ENCODE results near the gene HMGA1.

DNA sequence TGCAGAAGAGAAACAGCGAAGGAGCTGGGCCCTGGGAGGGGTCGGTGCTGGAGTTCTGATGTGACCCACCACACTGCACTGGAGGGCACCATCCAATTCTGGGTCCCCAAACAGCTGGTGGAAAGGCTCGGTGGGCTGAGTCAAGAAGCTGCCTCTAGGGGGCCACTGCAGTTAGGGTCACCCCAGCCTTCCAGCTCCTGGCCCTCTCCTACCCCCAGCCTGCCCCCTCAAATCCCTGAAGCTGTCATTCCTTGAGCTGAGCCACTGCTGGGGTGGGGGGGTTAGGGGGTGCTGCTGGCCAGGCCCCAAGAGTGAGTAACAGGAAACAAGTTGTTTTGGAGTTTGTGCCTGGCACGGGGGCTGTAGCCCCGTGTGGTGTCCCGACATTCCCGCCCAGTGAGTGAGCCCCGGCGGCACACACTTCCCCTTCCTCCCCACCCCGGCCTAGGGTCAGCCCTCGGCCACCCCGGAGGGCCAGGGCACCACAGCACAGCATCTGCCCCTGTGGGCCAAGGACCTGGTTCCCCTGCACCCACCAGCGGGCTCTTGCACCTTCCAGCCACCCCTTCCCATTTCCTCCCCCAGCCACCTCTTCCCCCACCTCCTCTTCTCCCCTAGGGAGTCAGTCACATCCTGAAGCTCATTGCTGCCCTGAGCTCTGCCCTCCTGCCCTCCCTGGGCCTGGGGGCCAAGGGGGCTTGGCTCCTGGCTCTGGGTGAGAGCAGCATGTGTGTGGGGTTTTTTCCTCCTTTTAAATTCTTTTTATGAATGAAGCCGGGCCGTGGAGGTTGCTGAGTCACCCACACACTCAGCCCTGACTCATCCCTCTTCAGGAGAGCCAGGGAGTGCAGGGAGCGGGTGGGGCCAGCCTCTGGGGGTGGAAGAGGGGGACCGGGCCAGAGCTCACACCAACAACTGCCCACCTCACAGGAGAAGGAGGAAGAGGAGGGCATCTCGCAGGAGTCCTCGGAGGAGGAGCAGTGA, 7.5 kb downstream of the HMGA1 start:
- TF ChIP-seq, protein P1, sequence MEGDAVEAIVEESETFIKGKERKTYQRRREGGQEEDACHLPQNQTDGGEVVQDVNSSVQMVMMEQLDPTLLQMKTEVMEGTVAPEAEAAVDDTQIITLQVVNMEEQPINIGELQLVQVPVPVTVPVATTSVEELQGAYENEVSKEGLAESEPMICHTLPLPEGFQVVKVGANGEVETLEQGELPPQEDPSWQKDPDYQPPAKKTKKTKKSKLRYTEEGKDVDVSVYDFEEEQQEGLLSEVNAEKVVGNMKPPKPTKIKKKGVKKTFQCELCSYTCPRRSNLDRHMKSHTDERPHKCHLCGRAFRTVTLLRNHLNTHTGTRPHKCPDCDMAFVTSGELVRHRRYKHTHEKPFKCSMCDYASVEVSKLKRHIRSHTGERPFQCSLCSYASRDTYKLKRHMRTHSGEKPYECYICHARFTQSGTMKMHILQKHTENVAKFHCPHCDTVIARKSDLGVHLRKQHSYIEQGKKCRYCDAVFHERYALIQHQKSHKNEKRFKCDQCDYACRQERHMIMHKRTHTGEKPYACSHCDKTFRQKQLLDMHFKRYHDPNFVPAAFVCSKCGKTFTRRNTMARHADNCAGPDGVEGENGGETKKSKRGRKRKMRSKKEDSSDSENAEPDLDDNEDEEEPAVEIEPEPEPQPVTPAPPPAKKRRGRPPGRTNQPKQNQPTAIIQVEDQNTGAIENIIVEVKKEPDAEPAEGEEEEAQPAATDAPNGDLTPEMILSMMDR (IDR thresholded peaks at IDR 0.05): peak in 1 of 2 donors; percentile 5
- TF ChIP-seq POLR2AphosphoS5 (IDR thresholded peaks at IDR 0.05): no peak

Data from suprapubic skin (tissue), 3 donors.